Activated CD4-positive, alpha-beta T cell treated with anti-CD3 and anti-CD28 coated beads for 36 hours (primary cell): Measurements from ENCODE around the gene MAGEF1. TPM values are rescaled to one million over a fixed set of nuclear protein-coding genes. Genes with fewer than 3 reads are reported as not detected.

Experiments
- ATAC-seq: fragments of 200-7000 bp; cut with Tn5 transposase; one replicate; pipeline ENCODE4 v1.10.0; 2021; ENCODE audit warnings: mild to moderate bottlenecking, moderate library complexity
- CTCF ChIA-PET: fragments of 350-600 bp; sonication (Branson Sonifier 250); formaldehyde crosslinking; loops from one replicate; lab custom pipeline; 2021; ENCODE audit warnings: antibody characterized with exemption; lab: Charles Lee
- POLR2A ChIA-PET: fragments of 350-600 bp; sonication (Branson Sonifier 250); formaldehyde crosslinking; loops from one replicate; lab custom pipeline; 2021; ENCODE audit warnings: antibody characterized with exemption, inconsistent platforms; lab: Charles Lee
- DNase-seq: peaks from one replicate; pipeline ENCODE4 v3.0.0-alpha.2; 2020
- H3K27ac Mint-ChIP-seq: one replicate; pipeline ENCODE4 v1.8.0; 2021; ENCODE audit warnings: mixed read lengths
- H3K27me3 Mint-ChIP-seq: one replicate; pipeline ENCODE4 v1.8.0; 2021; ENCODE audit warnings: mixed read lengths
- H3K36me3 Mint-ChIP-seq: one replicate; pipeline ENCODE4 v1.8.0; 2021; ENCODE audit warnings: low read depth, mixed read lengths
- H3K4me1 Mint-ChIP-seq: one replicate; pipeline ENCODE4 v1.8.0; 2021; ENCODE audit warnings: mixed read lengths
- H3K4me3 Mint-ChIP-seq: one replicate; pipeline ENCODE4 v1.8.0; 2021; ENCODE audit warnings: mild to moderate bottlenecking, moderate library complexity, mixed read lengths
- H3K9me3 Mint-ChIP-seq: one replicate; pipeline ENCODE4 v1.8.0; 2021; ENCODE audit warnings: low read depth, mixed read lengths
- intact Hi-C, 2 experiments: fragments of 100-400 bp; cut with DNase I in 1 of 2; cut with micrococcal nuclease in 1 of 2; formaldehyde crosslinking; loops; one replicate each; pipeline versions ENCODE4 v1.14.2 to v1.15.1; 2022 to 2024; cut with DNase I, micrococcal nuclease
- total RNA-seq, 2 experiments: library from RNA; stranded (reverse); gene quantifications; one replicate each; pipeline ENCODE4 v1.2.3, GENCODE V29; 2021

MAGEF1 gene, protein sequence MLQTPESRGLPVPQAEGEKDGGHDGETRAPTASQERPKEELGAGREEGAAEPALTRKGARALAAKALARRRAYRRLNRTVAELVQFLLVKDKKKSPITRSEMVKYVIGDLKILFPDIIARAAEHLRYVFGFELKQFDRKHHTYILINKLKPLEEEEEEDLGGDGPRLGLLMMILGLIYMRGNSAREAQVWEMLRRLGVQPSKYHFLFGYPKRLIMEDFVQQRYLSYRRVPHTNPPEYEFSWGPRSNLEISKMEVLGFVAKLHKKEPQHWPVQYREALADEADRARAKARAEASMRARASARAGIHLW
- 10 to 100 TPM; 13.6 to 14.3 TPM for total RNA-seq

DNA sequence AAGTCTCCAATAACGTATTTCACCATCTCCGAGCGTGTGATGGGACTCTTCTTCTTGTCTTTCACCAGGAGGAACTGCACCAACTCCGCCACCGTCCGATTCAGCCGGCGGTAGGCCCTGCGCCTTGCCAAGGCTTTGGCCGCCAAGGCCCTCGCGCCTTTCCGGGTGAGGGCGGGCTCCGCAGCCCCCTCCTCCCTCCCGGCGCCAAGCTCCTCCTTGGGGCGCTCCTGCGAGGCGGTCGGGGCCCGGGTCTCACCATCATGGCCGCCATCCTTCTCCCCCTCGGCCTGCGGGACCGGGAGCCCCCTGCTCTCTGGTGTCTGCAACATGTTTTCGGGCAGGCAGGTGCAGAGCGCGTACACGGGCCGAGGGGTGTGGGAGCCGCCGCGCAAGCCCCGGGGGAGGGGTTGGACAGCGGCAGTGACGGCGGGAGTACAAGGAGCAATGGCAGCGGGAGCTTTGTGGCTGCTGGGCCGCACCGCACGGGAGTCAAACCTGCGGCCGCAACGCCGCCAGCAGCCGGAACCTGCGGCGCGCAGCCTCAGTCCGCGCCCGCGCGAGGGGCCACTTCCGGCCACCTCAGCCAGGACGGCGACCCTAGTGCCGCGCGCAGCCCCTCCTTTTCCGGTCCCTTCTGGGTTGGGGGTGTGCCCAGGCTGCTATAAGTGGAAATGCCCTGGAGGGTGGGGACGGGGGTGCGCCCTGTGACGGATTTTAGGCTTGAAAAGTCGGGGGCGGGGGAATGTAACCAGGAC is at the start of gene MAGEF1:
Gene MAGEF1, minus strand, starts transcription at position 572 of the 755 bp plus-strand sequence. Its CDS starts 243 bp downstream, at position 329.
- ATAC-seq (peak; percentile 87), DNase-seq (peak; percentile 85)
- Mint-ChIP-seq H3K4me3 (peak within 1 kb of the TSS; percentile 80), H3K4me1 (peaks cover 32% of the 10 kb centered on the region), H3K36me3 (peaks cover 21% of the 10 kb centered on the region), H3K27ac (peak within 1 kb of the TSS; percentile 97), H3K9me3 (no peaks in the 10 kb centered on the region), H3K27me3 (peaks cover 2% of the 10 kb centered on the region)
- CTCF ChIA-PET: interaction anchor here (0.6 to 0.7 kb wide), 3 partner anchors 53 to 121 kb away, joined by 3 to 4 read pairs (median 3); no protein-coding TSS in a partner anchor
- POLR2A ChIA-PET: interaction anchor here (0.8 to 1.2 kb wide), 2 partner anchors 32 to 151 kb away, joined by 3 read pairs; no protein-coding TSS in a partner anchor
- intact Hi-C loops: loop anchor here (1.0 kb wide), 4 partner anchors 74 to 412 kb away; partner anchors contain the start of genes VPS8 (in 2 of the 2), EPHB3 (in 1 of the 2) and PSMD2 (in 1 of the 2)

DNA sequence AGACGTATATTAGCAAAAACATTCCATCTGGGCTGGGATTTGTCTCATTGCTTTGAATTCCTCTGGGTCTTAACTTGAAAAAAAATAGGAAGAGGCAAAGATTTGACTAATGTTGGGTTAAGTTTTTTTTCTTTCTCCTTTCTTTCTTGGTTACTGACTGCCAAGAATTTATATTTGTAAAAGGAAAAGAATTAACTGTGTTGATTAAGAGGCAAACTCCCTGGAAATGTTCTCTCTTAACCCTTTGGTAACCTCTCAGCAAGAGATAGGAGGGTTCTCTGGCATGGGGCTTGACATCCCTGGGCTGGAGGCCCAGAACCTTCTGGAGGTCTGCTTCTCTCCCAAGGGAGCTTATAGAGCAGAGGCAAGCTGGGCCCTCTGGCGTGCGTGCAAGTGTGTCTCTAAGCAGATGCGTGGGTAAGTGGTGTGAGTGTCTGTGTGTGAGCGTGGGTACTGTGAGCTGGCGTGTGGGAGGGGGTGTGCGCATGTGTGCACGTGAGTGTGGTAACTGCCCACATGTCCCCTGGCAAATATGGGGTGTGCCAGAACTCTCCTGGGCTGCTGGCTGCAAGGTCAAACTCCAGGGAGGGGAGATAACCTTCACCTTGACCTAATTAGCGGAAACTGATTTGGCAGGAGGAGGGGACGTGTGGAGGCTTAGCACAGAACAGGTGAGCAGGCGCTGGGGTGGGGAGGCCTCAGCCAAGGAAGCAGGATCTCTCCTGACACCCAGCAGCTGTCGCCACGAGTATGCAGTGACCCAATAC is 49.4 kb upstream of the MAGEF1 start:
- H3K27ac Mint-ChIP-seq: no peak overlapping the region
- no peaks in the 10 kb centered on the region for H3K36me3 Mint-ChIP-seq
- DNase-seq (no peak), ATAC-seq (no peak)
- no peak overlapping the region for H3K4me3 Mint-ChIP-seq
- H3K9me3 Mint-ChIP-seq: no peaks in the 10 kb centered on the region
- intact Hi-C loops: no loop called here
- ChIA-PET CTCF (interaction anchor here (0.9 kb wide), 1 partner anchor 32 kb away, joined by 3 read pairs; no protein-coding TSS in a partner anchor), POLR2A (no interaction called here)
- H3K4me1 Mint-ChIP-seq: no peaks in the 10 kb centered on the region
- H3K27me3 Mint-ChIP-seq: no peaks in the 10 kb centered on the region

DNA sequence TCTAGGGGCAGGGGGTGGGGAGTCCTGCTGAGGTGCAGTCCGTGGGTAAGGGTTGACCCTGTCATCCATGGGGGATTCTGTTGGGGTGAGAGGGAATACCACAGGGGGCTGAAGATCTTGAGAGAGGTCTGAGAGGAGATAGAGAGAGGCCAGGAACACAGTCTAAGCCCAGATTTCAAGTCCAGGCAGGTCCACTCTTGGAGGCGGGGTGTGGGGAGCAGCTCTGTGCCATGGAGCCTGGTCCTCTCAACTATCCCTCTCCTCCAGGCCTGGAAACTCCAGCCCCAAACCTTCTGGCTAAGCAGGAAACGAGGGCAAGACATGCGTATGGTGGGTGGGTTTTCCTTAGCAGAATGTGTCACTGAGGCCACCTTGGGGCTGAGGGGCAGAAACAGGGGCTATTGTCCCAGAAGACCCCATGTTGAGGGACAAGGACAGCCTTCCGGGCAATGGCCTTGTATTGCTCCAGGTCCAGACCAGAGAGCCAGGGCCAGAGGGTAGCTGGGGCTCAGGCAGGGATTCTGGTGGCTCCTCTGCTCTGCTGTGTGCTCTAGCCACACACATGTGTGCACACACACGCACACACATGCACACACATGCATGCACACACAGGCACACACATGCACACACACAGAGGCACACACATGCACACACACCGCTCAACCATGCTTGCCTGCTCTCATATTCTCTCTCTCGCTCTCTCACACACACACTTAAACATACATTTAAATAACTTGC is 48.6 kb upstream of the MAGEF1 start:
- H3K27me3 Mint-ChIP-seq: no peaks in the 10 kb centered on the region
- H3K36me3 Mint-ChIP-seq: no peaks in the 10 kb centered on the region
- H3K4me1 Mint-ChIP-seq: no peaks in the 10 kb centered on the region
- DNase-seq (no peak), ATAC-seq (no peak)
- H3K9me3 Mint-ChIP-seq: no peaks in the 10 kb centered on the region
- no peak overlapping the region for H3K27ac Mint-ChIP-seq
- CTCF ChIA-PET: interaction anchor here (0.9 kb wide), 1 partner anchor 31 kb away, joined by 3 read pairs; no protein-coding TSS in a partner anchor
- intact Hi-C loops: no loop called here
- POLR2A ChIA-PET: no interaction called here
- H3K4me3 Mint-ChIP-seq: no peak overlapping the region

DNA sequence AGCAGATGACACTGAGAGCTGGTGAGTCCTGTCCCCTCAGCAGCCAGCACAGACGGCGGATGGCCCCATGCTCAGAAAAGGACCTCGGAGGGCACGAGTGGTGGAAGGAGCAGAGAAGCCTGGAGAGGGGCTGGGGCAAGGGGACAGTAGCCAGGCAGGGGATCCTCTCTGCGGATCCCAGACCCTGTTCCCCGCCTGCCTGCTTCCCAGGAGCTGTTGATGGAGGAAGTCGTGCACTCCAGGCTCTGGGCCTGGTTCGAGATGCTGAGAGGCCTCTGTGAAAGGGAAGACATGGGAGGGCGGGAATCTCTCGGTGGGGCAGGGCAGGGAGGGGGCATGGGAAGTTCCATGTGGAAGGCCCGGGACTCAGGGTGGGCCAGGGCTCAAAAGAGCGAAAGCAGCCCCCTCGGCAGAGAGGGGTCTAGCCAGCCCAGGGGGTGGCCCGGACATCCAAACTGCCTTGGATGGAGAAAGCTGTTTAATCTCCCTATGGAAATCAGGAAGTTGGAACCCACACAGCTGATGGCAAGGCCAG is 47.9 kb upstream of the MAGEF1 start:
- ATAC-seq: no peak
- ChIA-PET CTCF (no interaction called here), POLR2A (no interaction called here)

DNA sequence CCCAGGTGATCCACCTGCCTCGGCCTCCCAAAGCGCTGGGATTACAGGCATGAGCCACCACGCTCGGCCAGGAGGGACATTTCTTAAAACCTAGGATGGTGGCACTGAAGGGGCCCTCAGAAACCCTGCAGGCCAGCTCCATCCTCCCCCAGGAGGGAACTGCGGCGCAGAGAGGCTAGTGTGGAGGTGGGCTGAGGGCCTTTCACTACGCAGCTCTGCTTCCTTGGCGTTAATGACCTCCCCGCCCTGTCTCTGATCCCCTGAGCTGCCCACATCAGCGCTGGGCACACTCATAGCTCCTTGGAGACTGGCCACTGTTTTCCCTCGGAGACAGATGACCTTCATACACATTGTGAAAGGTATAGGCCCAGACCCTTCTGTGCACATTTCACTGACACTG is 46.2 kb upstream of the MAGEF1 start:
- ATAC-seq (no peak), DNase-seq (no peak)
- POLR2A ChIA-PET: no interaction called here
- Mint-ChIP-seq H3K4me1 (no peaks in the 10 kb centered on the region), H3K9me3 (no peaks in the 10 kb centered on the region), H3K27me3 (no peaks in the 10 kb centered on the region), H3K36me3 (no peaks in the 10 kb centered on the region), H3K27ac (no peak overlapping the region), H3K4me3 (no peak overlapping the region)
- CTCF ChIA-PET: interaction anchor here (1.2 to 2.0 kb wide), 2 partner anchors 20 to 196 kb away, joined by 3 to 8 read pairs; partner anchors contain the start of gene EPHB3
- intact Hi-C loops: no loop called here

More for the DNA sequence above, 47.9 kb upstream of the MAGEF1 start:
- no peaks in the 10 kb centered on the region for H3K4me1 Mint-ChIP-seq
- no peak for DNase-seq
- no peak overlapping the region for H3K4me3 Mint-ChIP-seq
- H3K27ac Mint-ChIP-seq: no peak overlapping the region
- intact Hi-C loops: no loop called here
- no peaks in the 10 kb centered on the region for H3K9me3 Mint-ChIP-seq
- no peaks in the 10 kb centered on the region for H3K36me3 Mint-ChIP-seq
- no peaks in the 10 kb centered on the region for H3K27me3 Mint-ChIP-seq

DNA sequence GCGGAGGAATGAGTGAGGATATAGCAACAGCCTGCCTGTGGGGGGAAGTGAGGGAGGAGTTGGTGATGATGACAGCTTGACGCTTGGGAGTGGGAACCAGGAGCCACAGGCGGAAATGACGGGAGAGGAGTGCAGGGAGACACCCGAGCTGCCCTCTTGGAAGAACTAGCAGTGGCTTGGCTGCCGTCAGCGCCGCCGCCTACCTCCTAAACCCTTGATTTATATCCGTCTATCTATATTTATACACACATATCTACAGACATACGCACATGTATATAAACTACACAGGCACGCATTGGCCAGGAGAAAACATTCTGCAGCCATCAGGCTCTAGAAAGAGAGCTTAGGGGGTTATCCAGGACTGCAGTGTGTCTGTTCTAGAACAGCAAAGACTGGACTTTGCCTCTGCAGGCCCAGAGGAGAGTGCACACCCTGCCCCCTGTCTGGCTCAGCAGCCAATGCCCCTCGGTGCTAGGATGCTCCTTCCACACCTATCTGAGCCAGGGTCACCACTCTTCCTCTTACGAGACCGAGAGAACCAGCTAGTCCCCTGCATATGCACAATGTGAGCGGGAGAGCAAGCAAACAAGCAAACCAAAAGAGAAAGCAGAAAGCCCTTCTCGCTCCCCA is 45.3 kb upstream of the MAGEF1 start:
- ChIA-PET POLR2A (no interaction called here), CTCF (interaction anchor here (2.0 kb wide), 1 partner anchor 21 kb away, joined by 8 read pairs; no protein-coding TSS in a partner anchor)
- Mint-ChIP-seq H3K4me3 (no peak overlapping the region), H3K27me3 (no peaks in the 10 kb centered on the region), H3K4me1 (peaks cover 3% of the 10 kb centered on the region), H3K36me3 (no peaks in the 10 kb centered on the region), H3K9me3 (no peaks in the 10 kb centered on the region), H3K27ac (no peak overlapping the region)
- ATAC-seq (no peak), DNase-seq (no peak)
- intact Hi-C loops: no loop called here

DNA sequence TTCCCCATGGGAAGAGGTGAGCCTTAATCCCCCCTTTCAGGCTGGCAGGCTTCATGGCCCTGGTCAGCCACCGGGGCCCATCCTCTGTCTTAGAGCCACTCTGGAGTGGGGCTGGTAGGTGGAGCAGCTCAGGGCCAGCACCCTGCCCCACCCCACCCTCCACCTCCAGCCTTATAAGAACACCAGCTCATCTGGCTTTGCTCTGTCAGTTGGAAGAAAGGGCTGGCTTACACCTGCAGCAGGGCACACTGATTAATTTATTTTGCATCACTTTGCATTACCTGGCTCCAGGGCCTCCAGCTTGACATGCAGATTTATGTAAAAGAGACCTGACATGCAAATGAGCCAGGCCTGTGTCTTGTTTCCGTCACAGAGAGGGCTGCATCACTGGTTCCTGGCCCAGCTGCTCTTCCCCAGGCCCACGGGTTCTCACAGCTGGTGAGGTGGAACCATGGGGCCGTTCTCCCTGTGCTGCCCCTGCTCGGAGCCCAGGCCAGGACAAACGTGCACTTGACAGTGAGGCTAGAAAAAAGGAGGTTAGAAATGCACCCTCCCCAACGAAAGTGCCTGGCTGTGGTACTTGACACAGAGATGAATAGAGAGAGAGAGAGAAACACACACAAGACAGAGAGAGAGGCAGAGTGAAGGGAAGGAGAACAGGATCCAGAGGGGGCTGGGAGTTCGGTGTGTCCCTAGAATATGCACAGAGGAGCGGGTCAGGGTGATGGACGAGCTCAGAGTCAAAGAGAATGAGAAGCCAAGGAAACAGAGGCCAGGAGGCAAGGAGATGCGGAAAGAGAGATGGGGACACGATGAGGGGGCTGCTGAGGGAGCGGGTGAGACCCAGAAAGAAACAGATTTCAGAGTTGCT is 44.5 kb upstream of the MAGEF1 start:
- Mint-ChIP-seq H3K27ac (no peak overlapping the region), H3K9me3 (no peaks in the 10 kb centered on the region), H3K4me1 (peaks cover 3% of the 10 kb centered on the region), H3K36me3 (no peaks in the 10 kb centered on the region), H3K27me3 (no peaks in the 10 kb centered on the region), H3K4me3 (no peak overlapping the region)
- CTCF ChIA-PET: interaction anchor here (0.7 to 2.0 kb wide), 2 partner anchors 22 to 1192 kb away, joined by 3 to 8 read pairs; no protein-coding TSS in a partner anchor
- no peak for ATAC-seq
- POLR2A ChIA-PET: interaction anchor here (0.6 kb wide), 1 partner anchor 33 kb away, joined by 3 read pairs; no protein-coding TSS in a partner anchor
- intact Hi-C loops: no loop called here
- DNase-seq: no peak

DNA sequence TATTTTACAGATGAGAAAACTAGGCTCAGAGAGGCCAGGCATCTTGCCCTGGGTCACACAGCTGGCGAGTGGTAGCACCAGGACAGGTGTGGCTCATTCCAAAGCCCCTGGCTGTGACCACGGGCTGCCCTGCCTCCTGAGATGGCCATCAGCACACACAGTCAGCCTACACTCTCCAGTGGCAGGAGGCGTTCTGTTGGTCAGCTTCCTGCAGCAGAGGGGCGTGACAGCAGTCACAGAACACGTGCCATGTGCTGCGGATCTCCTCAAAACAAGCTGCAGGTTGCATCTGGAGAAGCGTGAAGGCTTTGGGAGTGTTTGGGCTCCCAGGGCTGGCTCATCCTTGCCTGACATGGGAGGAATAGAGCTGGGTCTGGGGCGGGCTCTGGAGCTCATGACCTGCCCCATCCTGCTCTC is 43.5 kb upstream of the MAGEF1 start:
- Mint-ChIP-seq H3K27ac (no peak overlapping the region), H3K36me3 (no peaks in the 10 kb centered on the region), H3K27me3 (no peaks in the 10 kb centered on the region), H3K4me3 (no peak overlapping the region), H3K4me1 (peaks cover 3% of the 10 kb centered on the region), H3K9me3 (no peaks in the 10 kb centered on the region)
- CTCF ChIA-PET: no interaction called here
- ATAC-seq (no peak), DNase-seq (no peak)
- intact Hi-C loops: no loop called here
- POLR2A ChIA-PET: no interaction called here

DNA sequence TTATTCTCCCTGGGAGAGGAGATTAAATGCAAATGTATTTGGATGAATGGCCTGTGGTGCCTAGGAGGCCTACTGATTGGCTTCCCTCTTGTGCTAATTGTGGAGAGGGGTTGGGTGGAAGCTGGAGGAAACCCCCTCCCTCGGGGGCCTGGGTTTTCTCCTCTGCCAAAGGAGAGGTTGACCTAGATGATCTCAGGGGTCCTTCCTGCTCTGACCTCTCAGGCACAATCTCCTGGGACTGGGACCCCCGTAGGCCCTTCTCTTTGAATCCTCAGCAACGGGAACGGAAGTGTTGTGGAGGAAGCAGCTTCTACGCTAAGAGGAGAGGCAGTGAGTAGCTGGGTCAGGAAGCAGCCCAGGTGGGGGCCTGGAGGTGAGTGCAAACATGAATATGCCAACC is 40.5 kb upstream of the MAGEF1 start:
- POLR2A ChIA-PET: interaction anchor here (0.6 kb wide), 1 partner anchor 1647 kb away, joined by 4 read pairs; no protein-coding TSS in a partner anchor
- ATAC-seq (no peak), DNase-seq (no peak)
- Mint-ChIP-seq H3K27ac (no peak overlapping the region), H3K4me3 (no peak overlapping the region), H3K36me3 (no peaks in the 10 kb centered on the region), H3K4me1 (peaks cover 12% of the 10 kb centered on the region), H3K27me3 (peaks cover 2% of the 10 kb centered on the region), H3K9me3 (no peaks in the 10 kb centered on the region)
- intact Hi-C loops: no loop called here
- CTCF ChIA-PET: interaction anchor here (2.6 kb wide), 1 partner anchor 26 kb away, joined by 12 read pairs; no protein-coding TSS in a partner anchor
